GM21717 (cell line): ENCODE measurements around the gene TMEM151B.

Experiments
- ATAC-seq: cut with Tn5 transposase; IDR thresholded peaks from one replicate; pipeline ENCODE4 v1.9.1; 2021; ENCODE audit warnings: mild to moderate bottlenecking, moderate library complexity; ENCODE audit not compliant: unreplicated experiment

The TMEM151B gene

GRCh38 chr6:44262467-44263353 is 7.5 kb upstream of the TMEM151B start:
- ATAC-seq, result no peak

- no peak for ATAC-seq
These were observed 6.7 kb upstream of the TMEM151B start for GRCh38 chr6:44263354-44264100.

DNA sequence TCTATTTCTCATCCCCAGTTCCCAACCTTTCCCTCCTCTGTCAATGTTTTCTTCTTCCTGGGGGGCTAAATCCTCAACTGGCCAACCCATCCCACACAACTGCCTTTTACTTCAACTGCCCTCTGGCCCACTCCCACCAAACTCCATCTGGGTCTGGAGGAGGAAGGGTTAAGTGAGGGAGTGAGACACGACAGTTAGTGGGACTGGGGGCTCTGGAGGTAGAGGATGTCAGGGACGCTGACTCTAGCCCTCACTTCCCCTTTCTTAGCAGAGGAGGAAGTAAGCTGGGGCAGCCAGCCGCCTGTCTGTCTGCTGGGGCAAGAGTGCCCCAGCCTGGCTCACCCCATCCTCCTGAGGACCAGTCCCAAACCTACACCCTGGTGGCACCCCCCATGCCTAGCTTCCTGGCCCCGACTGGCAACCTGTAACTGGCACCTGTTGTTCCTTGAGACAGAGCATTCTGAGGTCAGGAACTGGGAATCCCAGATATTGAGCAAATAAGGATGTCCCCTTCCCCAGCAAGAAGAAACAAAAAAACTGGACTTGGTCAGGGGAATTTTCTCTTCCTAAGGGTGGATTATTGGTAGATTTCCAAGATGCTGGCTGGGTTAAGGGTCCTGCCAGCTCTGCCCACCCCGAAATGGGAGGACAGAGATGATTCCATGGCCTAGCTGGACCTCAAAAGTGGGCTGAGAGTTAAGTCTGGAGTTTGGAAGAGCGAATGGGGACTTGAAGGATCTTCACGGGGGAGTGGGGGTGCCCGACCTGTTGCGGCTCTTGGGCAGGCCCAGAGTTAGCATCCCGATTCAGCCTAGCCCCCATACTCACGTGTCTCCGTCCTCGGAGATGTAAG is 5.9 kb upstream of the TMEM151B start:
- ATAC-seq, result peak; percentile 23

GRCh38 chr6:44265007-44265721 is 5.1 kb upstream of the TMEM151B start, which contains the start of gene NFKBIE:
Gene NFKBIE, minus strand, starts transcription at chr6:44265551. Its CDS starts 205 bp downstream, at chr6:44265346.
- ATAC-seq, result peak; percentile 31

DNA sequence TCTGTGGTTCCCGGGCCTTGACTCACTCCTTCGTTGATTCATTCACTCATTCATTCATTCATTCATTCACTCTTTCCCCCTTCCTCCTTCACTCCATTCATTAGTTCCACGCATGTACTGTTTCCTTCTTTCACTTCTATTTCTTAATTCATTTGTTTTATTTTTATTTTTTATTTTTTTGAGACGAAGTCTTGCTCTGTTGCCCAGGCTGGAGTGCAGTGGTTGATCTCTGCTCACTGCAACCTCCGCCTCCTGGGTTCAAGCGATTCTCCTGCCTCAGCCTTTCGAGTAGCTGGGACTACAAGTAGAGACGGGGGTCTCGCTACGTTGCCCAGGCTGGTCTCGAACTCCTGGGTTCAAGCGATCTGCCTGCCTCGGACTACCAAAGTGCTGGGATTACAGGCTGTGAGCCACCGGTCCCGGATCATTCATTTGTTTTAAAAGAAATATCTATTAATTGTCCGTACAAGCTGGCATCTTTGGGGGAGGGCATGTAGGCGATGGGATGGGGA is 4.5 kb upstream of the TMEM151B start:
- ATAC-seq, result no peak

DNA sequence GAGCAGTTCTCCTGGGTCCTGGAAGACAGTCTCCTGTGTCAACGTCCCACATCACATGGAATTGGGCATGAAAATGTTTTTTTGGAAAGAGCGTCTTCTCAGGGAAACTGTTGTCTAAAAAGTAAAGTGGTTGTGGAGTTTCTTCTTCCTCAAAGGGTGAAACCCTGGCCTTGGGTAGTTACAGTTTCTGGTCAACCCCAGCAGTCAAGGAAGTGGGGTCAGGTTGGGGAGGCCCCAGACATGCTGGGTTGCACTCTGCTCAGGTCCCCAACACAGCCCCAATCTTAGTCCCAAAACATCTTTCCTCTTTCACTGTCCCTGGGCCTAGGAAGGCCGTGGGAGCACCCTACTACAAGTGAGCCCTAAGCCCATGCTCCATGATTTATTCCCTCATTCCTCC is 3.9 kb upstream of the TMEM151B start:
- ATAC-seq, result peak; percentile 26

DNA sequence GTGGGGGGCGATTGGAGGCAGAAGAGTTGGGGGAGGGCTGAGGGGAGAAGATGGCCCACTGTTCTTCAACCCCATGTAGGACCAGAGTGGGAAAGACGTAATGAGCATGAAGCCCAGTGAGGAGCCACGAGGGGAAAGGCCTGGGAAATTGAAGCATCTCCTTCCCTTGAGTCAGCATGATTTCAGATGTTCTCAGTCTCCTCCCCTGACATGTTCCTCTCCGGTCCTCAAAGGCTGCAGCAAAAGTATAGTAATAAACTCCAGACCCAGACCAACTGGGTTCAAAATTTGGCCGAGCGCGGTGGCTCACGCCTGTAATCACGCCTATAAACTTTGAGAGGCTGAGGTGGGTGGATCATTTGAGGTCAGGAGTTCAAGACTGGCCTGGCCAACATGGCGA is 3.0 kb upstream of the TMEM151B start:
- no peak for ATAC-seq

GRCh38 chr6:44268095-44268628 is 2.1 kb upstream of the TMEM151B start:
- no peak for ATAC-seq

DNA sequence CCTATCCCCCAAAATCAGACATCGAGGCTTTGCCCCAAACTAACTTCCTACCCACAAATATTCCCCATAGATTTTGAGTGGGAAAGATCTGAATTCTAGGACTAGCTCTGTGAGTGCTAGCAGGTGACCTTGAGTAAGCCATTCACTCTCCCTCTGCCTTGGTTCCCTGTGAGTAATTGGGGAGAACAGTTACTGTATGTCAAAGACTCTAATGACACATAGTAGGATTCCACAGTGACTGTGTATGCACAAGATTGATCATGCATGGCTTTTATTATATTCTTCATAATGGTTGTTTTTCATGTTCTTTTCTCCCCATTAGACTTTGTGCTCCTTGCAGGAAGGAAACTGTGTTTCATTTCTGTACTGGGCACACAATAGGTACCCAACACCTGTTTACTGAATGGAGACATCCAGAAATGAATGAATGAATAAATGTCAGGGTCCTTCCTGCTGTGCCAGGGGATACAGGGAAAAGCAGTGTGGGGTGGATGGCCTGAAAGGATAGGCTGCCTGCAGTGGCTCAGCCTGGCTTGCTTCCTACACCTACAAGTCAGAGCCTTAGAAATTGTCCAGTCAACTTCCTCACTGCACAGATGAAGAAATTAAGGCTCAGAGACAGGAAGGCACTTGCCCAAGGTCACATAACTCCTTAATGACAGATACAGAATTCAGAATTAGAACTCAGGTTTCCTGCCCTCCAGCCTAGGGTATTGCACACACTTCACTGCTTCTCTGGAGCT is 901 bp upstream of the TMEM151B start:
- no peak for ATAC-seq

- no peak for ATAC-seq
These were observed 516 bp downstream of the TMEM151B start for GRCh38 chr6:44270526-44271405.

DNA sequence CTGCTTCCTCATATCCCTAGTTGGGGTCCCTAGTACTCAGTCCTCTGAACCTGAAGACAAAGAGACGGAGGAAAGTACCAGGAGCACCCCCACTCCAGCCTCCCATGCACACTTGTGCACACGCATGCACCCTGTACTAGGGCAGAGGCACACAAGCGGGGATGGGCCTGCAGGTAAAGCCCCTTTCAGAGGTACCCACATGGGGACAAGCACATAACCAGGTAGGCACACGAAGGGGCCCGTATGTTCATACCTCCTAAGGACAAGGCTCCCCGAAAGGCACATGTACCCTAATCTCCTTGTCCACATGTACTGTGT is 1.1 kb downstream of the TMEM151B start:
- ATAC-seq, result no peak

- ATAC-seq, result no peak
These were observed 1.7 kb downstream of the TMEM151B start for GRCh38 chr6:44271914-44272313.

- no peak for ATAC-seq
These were observed 2.3 kb downstream of the TMEM151B start for GRCh38 chr6:44272529-44272928.

DNA sequence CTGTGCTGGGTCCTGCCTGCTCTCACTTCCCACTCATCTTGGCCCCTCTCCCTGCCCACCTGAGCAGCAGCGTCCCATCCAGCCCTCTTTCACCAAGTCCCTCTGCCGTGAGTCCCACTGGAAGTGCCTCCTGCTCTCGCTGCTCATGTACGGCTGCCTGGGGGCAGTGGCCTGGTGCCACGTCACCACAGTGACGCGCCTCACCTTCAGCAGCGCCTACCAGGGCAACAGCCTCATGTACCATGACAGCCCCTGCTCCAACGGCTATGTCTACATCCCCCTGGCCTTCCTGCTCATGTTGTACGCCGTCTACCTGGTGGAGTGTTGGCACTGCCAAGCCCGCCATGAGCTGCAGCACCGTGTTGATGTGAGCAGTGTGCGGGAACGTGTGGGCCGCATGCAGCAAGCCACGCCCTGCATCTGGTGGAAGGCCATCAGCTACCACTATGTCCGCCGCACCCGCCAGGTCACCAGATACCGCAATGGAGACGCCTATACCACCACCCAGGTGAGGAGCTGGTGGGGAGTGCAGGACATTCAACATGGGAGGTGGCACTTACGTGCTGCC is 2.8 kb downstream of the TMEM151B start:
- ATAC-seq, result no peak

- ATAC-seq, result no peak
These were observed 3.4 kb downstream of the TMEM151B start for GRCh38 chr6:44273617-44274016.

GRCh38 chr6:44275271-44275748 is 5.1 kb downstream of the TMEM151B start:
- no peak for ATAC-seq

DNA sequence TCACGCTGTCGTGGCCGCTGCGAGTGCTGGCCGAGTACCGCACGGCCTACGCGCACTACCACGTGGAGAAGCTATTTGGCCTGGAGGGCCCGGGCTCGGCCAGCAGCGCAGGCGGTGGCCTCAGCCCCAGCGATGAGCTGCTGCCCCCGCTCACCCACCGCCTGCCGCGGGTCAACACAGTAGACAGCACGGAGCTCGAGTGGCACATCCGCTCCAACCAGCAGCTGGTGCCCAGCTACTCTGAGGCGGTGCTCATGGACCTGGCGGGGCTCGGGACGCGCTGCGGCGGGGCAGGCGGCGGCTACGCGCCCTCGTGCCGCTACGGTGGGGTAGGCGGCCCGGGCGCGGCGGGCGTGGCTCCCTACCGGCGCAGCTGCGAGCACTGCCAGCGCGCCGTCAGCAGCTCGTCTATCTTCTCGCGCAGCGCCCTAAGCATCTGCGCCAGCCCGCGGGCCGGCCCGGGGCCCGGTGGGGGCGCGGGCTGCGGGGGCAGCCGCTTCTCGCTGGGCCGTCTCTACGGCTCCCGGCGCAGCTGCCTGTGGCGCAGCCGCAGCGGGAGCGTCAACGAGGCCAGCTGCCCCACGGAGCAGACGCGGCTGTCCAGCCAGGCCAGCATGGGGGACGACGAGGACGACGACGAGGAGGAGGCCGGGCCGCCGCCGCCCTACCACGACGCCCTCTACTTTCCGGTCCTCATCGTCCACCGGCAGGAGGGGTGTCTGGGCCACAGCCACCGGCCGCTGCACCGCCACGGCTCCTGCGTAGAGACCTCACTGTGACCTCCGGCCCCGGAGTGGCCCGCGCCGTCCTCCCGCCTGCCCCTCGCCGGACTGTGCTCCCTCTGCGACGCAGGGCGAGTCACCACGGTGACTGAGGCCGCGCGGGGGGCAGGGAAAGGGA is 5.7 kb downstream of the TMEM151B start:
- no peak for ATAC-seq
